WTC11 (cell line): Measurements from ENCODE around the gene GNG8. TPM values are rescaled to one million over a fixed set of nuclear protein-coding genes. Genes with fewer than 3 reads are reported as not detected.

Experiments
- ATF6 ChIP-seq: sonication (generic); formaldehyde crosslinking; IDR thresholded peaks from 2 replicates; pipeline ENCODE4 v1.8.1; 2023; ENCODE audit warnings: mild to moderate bottlenecking, missing genetic modification reagents
- NR1H2 ChIP-seq: sonication (generic); formaldehyde crosslinking; IDR thresholded peaks from 2 replicates; pipeline ENCODE4 v1.9.0; 2021; ENCODE audit warnings: mild to moderate bottlenecking, moderate library complexity, missing genetic modification reagents
- TP53 ChIP-seq: sonication (generic); formaldehyde crosslinking; IDR thresholded peaks from 2 replicates; pipeline ENCODE4 v1.8.1; 2023; ENCODE audit warnings: mild to moderate bottlenecking, missing genetic modification reagents
- total RNA-seq: library from RNA; stranded (reverse); gene quantifications from 3 replicates; pipeline ENCODE4 v1.2.3, GENCODE V29; 2021

The GNG8 gene
- total RNA-seq, 1 experiment from 2014 or later: not detected

GRCh38 chr19:46585539-46585938 lies 50.5 kb downstream of the GNG8 start (continued):
- TF ChIP-seq NR1H2 (CRISPR knock-in tag) (no peak), TP53 (no peak), ATF6 (CRISPR knock-in tag) (no peak)

Other genes with a start within 250 kb of the GNG8 start
- gene CCDC8, start 222.6 kb downstream of the GNG8 start, total RNA-seq: 25.2 to 27.2 TPM (median 25.7 TPM) in 3 replicates
- gene PNMA8C, start 207.3 kb downstream of the GNG8 start, total RNA-seq: 1.2 to 2.0 TPM (median 2.0 TPM) in 3 replicates
- 24.8 to 30.5 TPM (median 25.4 TPM) in 3 replicates for gene PNMA8A, start 164.6 kb downstream of the GNG8 start, total RNA-seq
- gene PNMA8B, start 140.3 kb downstream of the GNG8 start, total RNA-seq: 2.8 to 4.0 TPM (median 3.6 TPM) in 3 replicates
- 306 to 350 TPM (median 346 TPM) in 3 replicates for gene CALM3, start 34.9 kb downstream of the GNG8 start, total RNA-seq
- gene PTGIR, start 11.1 kb downstream of the GNG8 start, total RNA-seq: 0.24 TPM in 1 of 3 replicates, not detected in the others
- 1.8 to 1.9 TPM (median 1.8 TPM) in 3 replicates for gene DACT3, start 25.0 kb upstream of the GNG8 start, total RNA-seq
- gene PRKD2, start 80.9 kb upstream of the GNG8 start, total RNA-seq: 78.5 to 100 TPM (median 81.5 TPM) in 3 replicates
- 23.4 to 26.1 TPM (median 24.1 TPM) in 3 replicates for gene FKRP, start 109.9 kb upstream of the GNG8 start, total RNA-seq
- gene STRN4, start 110.2 kb upstream of the GNG8 start, total RNA-seq: 126 to 144 TPM (median 137 TPM) in 3 replicates
- 173 to 239 TPM (median 187 TPM) in 3 replicates for gene SLC1A5, start 152.4 kb upstream of the GNG8 start, total RNA-seq
- gene AP2S1, start 214.6 kb upstream of the GNG8 start, total RNA-seq: 232 to 249 TPM (median 234 TPM) in 3 replicates
- gene ARHGAP35, start 224.8 kb upstream of the GNG8 start, total RNA-seq: 47.2 to 56.3 TPM (median 47.3 TPM) in 3 replicates